RWPE2 (cell line): ENCODE data around the gene EMC9.

Source experiments
- ATAC-seq: fragments of 200-7000 bp; cut with Tn5 transposase; 3 replicates; pipeline ENCODE4 v1.9.1; 2021; ENCODE audit warnings: low read depth
- DNase-seq: peaks from one replicate; pipeline ENCODE4 v3.0.0-alpha.2; 2020; ENCODE audit warnings: low spot score
- H3K27ac ChIP-seq: fragments of 450-650 bp; 2 replicates; pipeline ENCODE4 v1.5.1; 2017; ENCODE audit warnings: mild to moderate bottlenecking; ENCODE audit not compliant: poor library complexity, severe bottlenecking
- H3K27me3 ChIP-seq: fragments of 250-450 bp; sonication (Bioruptor Pico); 2 replicates; pipeline ENCODE4 v1.5.1; 2021; ENCODE audit warnings: mild to moderate bottlenecking, moderate library complexity; ENCODE audit not compliant: insufficient read depth, poor library complexity, severe bottlenecking
- H3K36me3 ChIP-seq: fragments of 250-450 bp; sonication (Bioruptor Pico); 2 replicates; pipeline ENCODE4 v1.5.1; 2020; ENCODE audit warnings: low read depth, mild to moderate bottlenecking, moderate library complexity
- H3K4me1 ChIP-seq: fragments of 250-450 bp; sonication (Bioruptor Pico); 2 replicates; pipeline ENCODE4 v1.5.1; 2021; ENCODE audit warnings: mild to moderate bottlenecking, moderate library complexity; ENCODE audit not compliant: insufficient read depth, poor library complexity, severe bottlenecking
- H3K4me3 ChIP-seq: fragments of 250-450 bp; sonication (Bioruptor Pico); 2 replicates; pipeline ENCODE4 v1.5.1; 2021; ENCODE audit warnings: mild to moderate bottlenecking, moderate library complexity; ENCODE audit not compliant: severe bottlenecking
- H3K9me3 ChIP-seq: fragments of 250-450 bp; sonication (Bioruptor Pico); 2 replicates; pipeline ENCODE4 v1.5.1; 2021; ENCODE audit warnings: mild to moderate bottlenecking, moderate library complexity; ENCODE audit not compliant: severe bottlenecking
- TF ChIP-seq, protein P1 (sequence below): fragments of 450-650 bp; IDR thresholded peaks from one replicate; pipeline ENCODE4 v1.5.1; 2017; ENCODE audit warnings: mild to moderate bottlenecking, moderate library complexity; ENCODE audit not compliant: poor library complexity, severe bottlenecking

Gene EMC9

DNA sequence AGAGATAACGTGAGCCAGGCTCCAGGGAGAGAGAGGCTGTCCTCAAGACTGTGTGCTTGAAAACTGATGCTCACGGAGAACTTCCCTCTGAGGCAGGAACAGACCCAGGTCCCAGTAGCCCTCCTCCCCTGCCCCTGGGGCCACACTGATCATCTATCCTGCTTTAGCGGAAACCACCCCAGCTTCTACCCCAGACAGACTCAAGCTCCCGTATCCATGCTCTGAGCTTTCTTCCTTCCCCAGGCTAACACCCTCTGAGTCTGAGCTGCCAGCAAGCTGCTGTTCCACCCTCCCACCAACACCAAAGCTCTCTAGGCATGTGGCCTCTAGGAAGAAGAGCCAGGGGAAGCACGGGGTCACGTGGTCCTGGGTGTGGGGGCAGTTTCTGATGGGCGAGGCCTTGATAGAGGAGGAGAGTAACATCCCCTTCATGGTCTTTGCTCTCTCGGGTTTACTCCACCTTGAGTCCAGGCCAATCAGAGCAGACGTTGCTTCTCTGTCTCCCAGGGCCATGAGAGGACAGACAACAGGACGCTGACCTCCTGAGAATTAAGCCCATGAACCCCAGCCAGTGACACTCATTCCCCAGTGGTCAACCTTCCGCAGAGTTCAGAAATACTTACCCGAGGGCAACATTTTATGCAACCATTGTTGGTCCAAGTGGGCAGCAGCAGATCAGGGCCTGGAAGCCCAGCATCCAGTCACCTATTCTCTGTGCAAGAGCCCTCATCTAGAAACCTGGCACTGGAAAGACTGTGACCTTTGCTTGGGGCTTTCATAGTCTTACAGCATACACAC is 45.9 kb downstream of the EMC9 start:
- ATAC-seq (no peak), DNase-seq (no peak)
- H3K27me3 ChIP-seq = no peaks in the 10 kb centered on the region
- peaks cover 49% of the 10 kb centered on the region for H3K36me3 ChIP-seq
- H3K27ac ChIP-seq = peak overlapping the region; percentile 55
- no peaks in the 10 kb centered on the region for H3K9me3 ChIP-seq
- TF ChIP-seq, protein P1, sequence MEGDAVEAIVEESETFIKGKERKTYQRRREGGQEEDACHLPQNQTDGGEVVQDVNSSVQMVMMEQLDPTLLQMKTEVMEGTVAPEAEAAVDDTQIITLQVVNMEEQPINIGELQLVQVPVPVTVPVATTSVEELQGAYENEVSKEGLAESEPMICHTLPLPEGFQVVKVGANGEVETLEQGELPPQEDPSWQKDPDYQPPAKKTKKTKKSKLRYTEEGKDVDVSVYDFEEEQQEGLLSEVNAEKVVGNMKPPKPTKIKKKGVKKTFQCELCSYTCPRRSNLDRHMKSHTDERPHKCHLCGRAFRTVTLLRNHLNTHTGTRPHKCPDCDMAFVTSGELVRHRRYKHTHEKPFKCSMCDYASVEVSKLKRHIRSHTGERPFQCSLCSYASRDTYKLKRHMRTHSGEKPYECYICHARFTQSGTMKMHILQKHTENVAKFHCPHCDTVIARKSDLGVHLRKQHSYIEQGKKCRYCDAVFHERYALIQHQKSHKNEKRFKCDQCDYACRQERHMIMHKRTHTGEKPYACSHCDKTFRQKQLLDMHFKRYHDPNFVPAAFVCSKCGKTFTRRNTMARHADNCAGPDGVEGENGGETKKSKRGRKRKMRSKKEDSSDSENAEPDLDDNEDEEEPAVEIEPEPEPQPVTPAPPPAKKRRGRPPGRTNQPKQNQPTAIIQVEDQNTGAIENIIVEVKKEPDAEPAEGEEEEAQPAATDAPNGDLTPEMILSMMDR = no peak
- peaks cover 15% of the 10 kb centered on the region for H3K4me1 ChIP-seq
- peak overlapping the region; percentile 88 for H3K4me3 ChIP-seq

DNA sequence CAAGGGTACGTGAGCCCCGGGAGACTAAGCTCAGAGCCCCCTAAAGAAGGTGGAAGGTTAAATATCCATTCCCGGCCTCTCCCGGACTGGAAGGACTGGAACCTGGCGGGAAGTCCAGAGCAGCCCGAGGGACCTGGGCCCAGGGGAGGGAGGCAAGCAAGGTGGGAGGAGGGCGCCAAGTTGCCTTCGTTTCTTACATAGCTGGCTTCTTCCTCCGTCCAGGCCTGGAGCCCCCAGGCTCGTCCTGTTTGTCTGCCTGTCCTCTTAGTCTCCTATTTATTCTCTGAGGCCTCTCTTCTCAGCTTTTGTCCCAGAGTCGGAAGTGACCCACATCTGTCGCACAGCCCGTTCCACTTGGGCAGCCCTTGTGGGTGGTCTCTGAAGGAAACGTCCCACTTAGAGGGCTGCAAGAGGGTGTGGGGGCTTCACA is 46.5 kb downstream of the EMC9 start:
- H3K36me3 ChIP-seq = peaks cover 43% of the 10 kb centered on the region
- no peak for DNase-seq
- TF ChIP-seq, protein P1 = no peak
- peaks cover 15% of the 10 kb centered on the region for H3K4me1 ChIP-seq
- H3K4me3 ChIP-seq = peak overlapping the region; percentile 88
- no peaks in the 10 kb centered on the region for H3K9me3 ChIP-seq
- H3K27ac ChIP-seq = peak overlapping the region; percentile 55
- ATAC-seq = no peak; the same call in 2 of the 3 replicates
- no peaks in the 10 kb centered on the region for H3K27me3 ChIP-seq

DNA sequence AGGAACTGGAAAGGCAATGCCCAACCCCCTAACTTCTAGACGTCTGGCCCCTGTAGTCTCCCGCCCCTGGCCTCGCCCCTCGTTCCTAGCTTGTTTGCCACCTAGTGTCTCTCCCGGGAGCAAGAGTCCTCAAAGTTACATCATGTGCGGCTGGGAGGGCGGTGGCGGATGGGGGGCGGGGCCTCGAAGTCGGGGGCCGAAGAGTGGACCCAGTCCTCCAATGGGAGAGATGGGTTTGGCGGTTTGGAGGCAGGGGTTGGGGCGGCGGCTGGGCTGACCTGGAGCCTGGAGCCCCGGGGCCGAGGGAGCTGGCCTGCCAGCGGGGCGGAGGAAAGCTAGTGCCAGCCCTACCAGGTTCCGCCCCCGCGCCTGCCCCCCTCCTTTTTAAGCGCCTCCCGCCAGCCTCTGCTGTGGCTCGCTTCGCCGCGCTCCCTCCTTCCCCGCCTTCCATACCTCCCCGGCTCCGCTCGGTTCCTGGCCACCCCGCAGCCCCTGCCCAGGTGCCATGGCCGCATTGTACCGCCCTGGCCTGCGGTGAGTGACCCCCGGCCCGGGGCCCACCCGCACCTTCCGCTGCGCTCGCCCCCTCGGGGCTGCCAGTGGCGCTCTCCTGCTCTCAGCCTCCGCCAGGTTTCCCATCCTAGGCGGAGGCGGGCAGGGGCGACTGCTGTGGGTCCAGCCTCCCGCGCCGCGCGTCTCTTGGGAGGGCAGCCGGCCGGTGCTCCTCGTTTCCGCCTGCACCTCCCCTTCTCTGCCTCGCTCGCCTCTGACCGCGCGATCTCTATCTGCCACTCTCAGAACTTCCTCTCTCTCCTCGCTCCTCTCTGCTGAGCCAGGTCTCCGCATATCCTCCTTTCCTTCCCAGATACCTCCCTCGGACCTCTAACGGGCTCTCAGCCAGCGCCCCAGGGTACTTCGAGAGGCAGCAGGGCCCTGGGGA is 47.2 kb downstream of the EMC9 start, which contains the start of gene PCK2:
Gene PCK2 (plus strand): TSS at position 411 of the 940 bp plus-strand sequence. CDS start 95 bp downstream, at position 506.
- TF ChIP-seq, protein P1 = no peak
- H3K9me3 ChIP-seq = no peaks in the 10 kb centered on the region
- peaks cover 15% of the 10 kb centered on the region for H3K4me1 ChIP-seq
- peak; percentile 91 for ATAC-seq
- H3K27me3 ChIP-seq = no peaks in the 10 kb centered on the region
- peak within 1 kb of the TSS; percentile 88 for H3K4me3 ChIP-seq
- peak within 1 kb of the TSS; percentile 55 for H3K27ac ChIP-seq
- H3K36me3 ChIP-seq = peaks cover 36% of the 10 kb centered on the region
- peak; percentile 99 for DNase-seq

DNA sequence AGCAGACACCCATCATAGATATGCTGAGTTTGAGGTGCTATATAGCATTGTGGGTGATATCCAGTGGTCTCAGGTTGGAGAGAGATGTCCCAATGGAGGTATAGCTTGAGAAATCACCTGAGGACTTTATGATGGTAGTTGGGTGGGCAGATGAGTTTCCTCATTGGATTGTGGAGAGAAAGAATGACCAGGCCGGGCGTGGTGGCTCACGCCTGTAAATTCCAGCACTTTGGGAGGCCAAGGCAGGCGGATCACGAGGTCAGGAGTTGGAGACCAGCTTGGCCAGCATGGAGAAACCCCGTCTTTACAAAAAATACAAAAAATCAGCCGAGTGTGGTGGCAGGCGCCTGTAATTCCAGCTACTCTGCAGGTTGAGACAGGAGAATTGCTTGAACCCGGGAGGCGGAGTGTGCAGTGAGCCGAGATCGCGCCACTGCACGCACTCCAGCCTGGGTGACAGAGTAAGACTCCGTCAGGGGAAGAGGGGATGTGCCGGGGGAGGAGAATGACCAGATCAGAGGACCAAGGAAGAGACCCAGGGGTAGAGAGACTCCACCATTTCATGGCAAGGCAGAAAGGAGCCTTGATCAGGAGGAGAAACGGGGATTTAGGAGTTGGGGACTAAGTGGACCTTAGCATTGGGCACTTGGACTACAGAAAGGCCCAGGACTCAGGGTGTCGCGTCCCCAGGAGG is 48.0 kb downstream of the EMC9 start:
- Histone ChIP-seq H3K9me3 (no peaks in the 10 kb centered on the region), H3K27me3 (no peaks in the 10 kb centered on the region), H3K27ac (peak overlapping the region; percentile 55), H3K4me3 (no peak overlapping the region), H3K4me1 (peaks cover 15% of the 10 kb centered on the region), H3K36me3 (peaks cover 28% of the 10 kb centered on the region)
- ATAC-seq (no peak), DNase-seq (no peak)
- TF ChIP-seq, protein P1 = no peak
